Trophoblast cell (in vitro differentiated cells and primary cell): ENCODE data around the gene ICA1.

Source experiments
- DNase-seq, 2 donors: peaks; one replicate each; pipeline ENCODE4 v3.0.0-alpha.2; 2016
- H2AFZ ChIP-seq: 2 replicates; pipeline ENCODE4 v1.6.1; 2013; ENCODE audit warnings: low read length, moderate library complexity, mild to moderate bottlenecking; ENCODE audit not compliant: insufficient read depth, poor library complexity
- H2AK5ac ChIP-seq: 2 replicates; pipeline ENCODE4 v1.6.1; 2013; ENCODE audit warnings: mild to moderate bottlenecking, low read length
- H2BK120ac ChIP-seq: 2 replicates; pipeline ENCODE4 v1.6.1; 2013; ENCODE audit warnings: low read length, mild to moderate bottlenecking, moderate library complexity; ENCODE audit not compliant: insufficient read depth, poor library complexity
- H2BK12ac ChIP-seq: 2 replicates; pipeline ENCODE4 v1.6.1; 2013; ENCODE audit warnings: mild to moderate bottlenecking, low read length, moderate library complexity
- H2BK5ac ChIP-seq: 2 replicates; pipeline ENCODE4 v1.6.1; 2013; ENCODE audit warnings: low read length, low read depth, moderate library complexity, mild to moderate bottlenecking; ENCODE audit not compliant: poor library complexity
- H3K14ac ChIP-seq: 2 replicates; pipeline ENCODE4 v1.6.1; 2013; ENCODE audit warnings: mild to moderate bottlenecking, low read length
- H3K18ac ChIP-seq: 2 replicates; pipeline ENCODE4 v1.6.1; 2013; ENCODE audit warnings: mild to moderate bottlenecking, low read length
- H3K23ac ChIP-seq: 2 replicates; pipeline ENCODE4 v1.6.1; 2013; ENCODE audit warnings: low read length
- H3K27ac ChIP-seq: 2 replicates; pipeline ENCODE4 v1.5.1; 2013; ENCODE audit warnings: low read depth, mild to moderate bottlenecking, inconsistent platforms, low read length, moderate library complexity
- H3K27me3 ChIP-seq: 2 replicates; pipeline ENCODE4 v1.6.1; 2013; ENCODE audit warnings: inconsistent platforms, mild to moderate bottlenecking, low read length, moderate library complexity; ENCODE audit not compliant: insufficient read depth
- H3K36me3 ChIP-seq, 2 experiments: 1 replicate in 1 of 2; 2 replicates in 1 of 2; pipeline ENCODE4 v1.6.1; 2013; ENCODE audit warnings: low read length in 2 of 2, mild to moderate bottlenecking in 2 of 2, moderate library complexity in 1 of 2; ENCODE audit not compliant: insufficient read depth in 2 of 2, control insufficient read depth in 1 of 2
- H3K4ac ChIP-seq: 2 replicates; pipeline ENCODE4 v1.6.1; 2013; ENCODE audit warnings: low read depth, mild to moderate bottlenecking, low read length, moderate library complexity
- H3K4me1 ChIP-seq, 2 experiments: 1 replicate in 1 of 2; 2 replicates in 1 of 2; pipeline ENCODE4 v1.6.1; 2013; ENCODE audit warnings: low read length in 2 of 2, mild to moderate bottlenecking in 2 of 2, moderate library complexity in 1 of 2; ENCODE audit not compliant: insufficient read depth in 2 of 2, control insufficient read depth in 1 of 2
- H3K4me2 ChIP-seq: 2 replicates; pipeline ENCODE4 v1.6.1; 2013; ENCODE audit warnings: inconsistent platforms, mild to moderate bottlenecking, low read length, moderate library complexity
- H3K4me3 ChIP-seq: 2 replicates; pipeline ENCODE4 v1.5.1; 2013; ENCODE audit warnings: mild to moderate bottlenecking, low read depth, low read length, inconsistent platforms
- H3K79me1 ChIP-seq: one replicate; pipeline ENCODE4 v1.6.1; 2013; ENCODE audit warnings: low read length
- H3K79me2 ChIP-seq: 2 replicates; pipeline ENCODE4 v1.6.1; 2013; ENCODE audit warnings: low read length, mild to moderate bottlenecking; ENCODE audit not compliant: control insufficient read depth, insufficient read depth, poor library complexity
- H3K9ac ChIP-seq: 2 replicates; pipeline ENCODE4 v1.6.1; 2013; ENCODE audit warnings: mild to moderate bottlenecking, low read length
- H3K9me3 ChIP-seq: 2 replicates; pipeline ENCODE4 v1.6.1; 2013; ENCODE audit warnings: low read depth, mild to moderate bottlenecking, control low read depth, inconsistent platforms, low read length; ENCODE audit not compliant: insufficient read depth
- H4K12ac ChIP-seq: 2 replicates; pipeline ENCODE4 v1.6.1; 2013; ENCODE audit warnings: low read depth, mild to moderate bottlenecking, low read length, moderate library complexity
- H4K8ac ChIP-seq: 2 replicates; pipeline ENCODE4 v1.6.1; 2013; ENCODE audit warnings: low read depth, mild to moderate bottlenecking, low read length, moderate library complexity
- H4K91ac ChIP-seq: one replicate; pipeline ENCODE4 v1.6.1; 2013; ENCODE audit warnings: low read depth, mild to moderate bottlenecking, low read length, moderate library complexity
- WGBS: extraction: QIAGEN DNeasy Blood & Tissue Kit; methylation state at CpG from one replicate; pipeline ENCODE4 v1.1.7; 2013; ENCODE audit warnings: missing lambda C conversion rate; ENCODE audit not compliant: insufficient read length, insufficient coverage; ENCODE audit errors: extremely low coverage; 5-methylcytosine and 5-hydroxymethylcytosine counted together

The ICA1 gene

DNA sequence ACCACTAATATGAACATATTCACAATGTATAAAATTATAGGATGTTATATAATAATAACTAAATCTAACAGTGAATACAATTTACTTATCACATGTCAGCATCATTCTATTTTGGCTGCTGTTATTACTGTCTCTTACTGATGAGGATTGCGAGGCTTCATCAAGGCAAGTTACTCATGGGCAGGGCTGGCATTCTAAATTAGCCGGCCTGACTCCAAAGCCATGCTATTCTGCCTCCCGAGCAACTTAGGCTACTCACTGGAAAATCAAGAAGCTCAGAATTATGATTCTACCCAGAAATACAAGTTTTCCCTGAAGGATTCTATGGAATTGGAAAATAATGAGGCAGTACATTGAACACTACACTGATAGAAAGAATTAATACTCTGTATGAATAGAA is 101.7 kb downstream of the ICA1 start:
- Histone ChIP-seq H2BK12ac (no peak overlapping the region), H4K91ac (no peak overlapping the region), H3K9me3 (peaks cover 2% of the 10 kb centered on the region), H3K27ac (no peak overlapping the region), H3K79me1 (no peaks in the 10 kb centered on the region), H3K23ac (no peak overlapping the region), H3K79me2 (no peaks in the 10 kb centered on the region), H2BK5ac (no peak overlapping the region), H3K4me3 (no peak overlapping the region), H3K14ac (no peak overlapping the region), H3K36me3 (peaks cover 0 to 1% of the 10 kb centered on the region in 2 experiments), H3K9ac (no peak overlapping the region), H4K8ac (no peak overlapping the region), H2AK5ac (no peak overlapping the region), H3K27me3 (no peaks in the 10 kb centered on the region), H3K4me1 (no peaks in the 10 kb centered on the region), H2BK120ac (no peak overlapping the region), H4K12ac (no peak overlapping the region), H3K18ac (no peak overlapping the region), H3K4me2 (no peak overlapping the region), H3K4ac (no peak overlapping the region), H2AFZ (no peak overlapping the region)
- no CpG with 5 or more reads among the region's 3 CpGs for WGBS
- DNase-seq, result no peak

DNA sequence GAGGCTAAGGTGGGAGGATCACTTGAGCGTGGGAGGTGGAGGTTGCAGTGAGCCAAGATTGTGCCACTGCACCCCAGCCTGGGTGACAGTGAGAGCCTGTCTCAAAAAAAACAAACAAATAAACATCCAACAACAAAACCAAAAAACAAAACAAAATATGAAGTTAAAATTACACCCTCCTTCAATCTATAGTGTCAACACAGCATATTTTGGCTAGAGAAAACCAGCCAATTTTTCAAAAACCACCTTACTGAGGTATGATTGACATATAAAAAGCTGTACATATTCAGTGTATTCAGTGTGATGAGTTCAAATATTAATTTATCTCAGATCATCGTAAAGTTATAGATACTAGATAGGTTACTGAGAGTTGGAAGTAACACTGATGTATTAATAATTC is 102.4 kb downstream of the ICA1 start:
- Histone ChIP-seq H3K27ac (no peak overlapping the region), H3K4me3 (no peak overlapping the region), H3K4me2 (no peak overlapping the region), H3K14ac (no peak overlapping the region), H3K9me3 (peaks cover 2% of the 10 kb centered on the region), H2BK120ac (no peak overlapping the region), H3K18ac (no peak overlapping the region), H4K8ac (no peak overlapping the region), H2BK12ac (no peak overlapping the region), H4K12ac (no peak overlapping the region), H3K9ac (no peak overlapping the region), H3K4ac (no peak overlapping the region), H3K79me2 (no peaks in the 10 kb centered on the region), H3K79me1 (no peaks in the 10 kb centered on the region), H3K27me3 (no peaks in the 10 kb centered on the region), H2AK5ac (no peak overlapping the region), H2BK5ac (no peak overlapping the region), H3K23ac (no peak overlapping the region), H2AFZ (no peak overlapping the region), H3K4me1 (no peaks in the 10 kb centered on the region), H4K91ac (no peak overlapping the region), H3K36me3 (peaks cover 0 to 1% of the 10 kb centered on the region in 2 experiments)
- WGBS, result no CpG with 5 or more reads among the region's 2 CpGs
- no peak for DNase-seq

DNA sequence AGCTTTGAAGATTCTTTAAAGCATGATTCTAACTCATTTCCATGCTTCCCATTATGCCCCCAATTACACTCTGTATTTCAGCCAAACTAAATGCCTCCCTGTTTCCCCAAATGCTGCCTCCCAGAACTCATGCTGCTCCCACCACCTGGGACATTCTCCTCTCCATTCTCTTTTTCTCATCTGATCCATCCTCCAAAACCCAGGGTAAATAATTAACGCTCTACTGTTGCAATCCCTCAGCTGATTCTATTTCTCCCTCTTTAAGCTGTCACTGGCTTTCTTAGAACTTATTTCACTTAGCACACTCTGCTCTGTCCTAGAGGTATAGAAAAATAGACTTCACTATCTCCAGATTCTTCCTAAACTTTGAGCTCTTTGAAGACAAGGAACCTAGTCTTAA is 104.7 kb downstream of the ICA1 start:
- H2BK5ac ChIP-seq, result no peak overlapping the region
- no peaks in the 10 kb centered on the region for H3K4me1 ChIP-seq
- no peak overlapping the region for H2AFZ ChIP-seq
- H3K18ac ChIP-seq, result no peak overlapping the region
- H4K8ac ChIP-seq, result no peak overlapping the region
- H3K23ac ChIP-seq, result no peak overlapping the region
- H4K91ac ChIP-seq, result no peak overlapping the region
- no peak overlapping the region for H3K14ac ChIP-seq
- no peak overlapping the region for H3K27ac ChIP-seq
- H3K9ac ChIP-seq, result no peak overlapping the region
- H3K4me2 ChIP-seq, result no peak overlapping the region
- WGBS, result no CpG with 5 or more reads among the region's 1 CpG
- H2BK12ac ChIP-seq, result no peak overlapping the region
- H3K36me3 ChIP-seq, result peaks cover 0 to 1% of the 10 kb centered on the region in 2 experiments
- no peak overlapping the region for H2AK5ac ChIP-seq
- H3K9me3 ChIP-seq, result peaks cover 6% of the 10 kb centered on the region
- no peaks in the 10 kb centered on the region for H3K27me3 ChIP-seq
- no peaks in the 10 kb centered on the region for H3K79me2 ChIP-seq
- no peak for DNase-seq
- no peaks in the 10 kb centered on the region for H3K79me1 ChIP-seq
- no peak overlapping the region for H3K4me3 ChIP-seq
- no peak overlapping the region for H4K12ac ChIP-seq
- H2BK120ac ChIP-seq, result no peak overlapping the region
- H3K4ac ChIP-seq, result no peak overlapping the region

DNA sequence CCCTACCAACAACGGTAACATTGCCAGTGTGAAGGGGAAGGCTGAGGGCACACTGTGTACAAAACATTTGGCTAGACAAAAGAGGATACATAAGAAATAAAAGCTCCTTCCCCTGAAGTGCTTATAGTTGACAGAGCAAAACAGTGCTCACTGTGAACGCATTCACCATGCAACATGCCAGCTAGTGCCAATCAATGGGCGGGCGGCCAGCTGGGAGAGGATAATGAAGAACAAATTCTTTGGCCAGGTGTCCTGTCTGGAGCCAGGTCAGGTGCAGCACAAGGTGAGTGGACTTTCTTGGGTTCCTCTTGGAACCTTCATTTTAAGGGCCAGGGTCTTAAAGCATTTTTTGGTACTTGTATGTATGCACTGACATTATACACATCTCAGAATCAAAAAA is 106.1 kb downstream of the ICA1 start:
- Histone ChIP-seq H3K4me3 (no peak overlapping the region), H3K79me2 (no peaks in the 10 kb centered on the region), H3K4me2 (no peak overlapping the region), H4K8ac (no peak overlapping the region), H3K18ac (no peak overlapping the region), H3K79me1 (no peaks in the 10 kb centered on the region), H2BK12ac (no peak overlapping the region), H2BK120ac (no peak overlapping the region), H3K9ac (no peak overlapping the region), H4K91ac (no peak overlapping the region), H3K23ac (no peak overlapping the region), H3K36me3 (peaks cover 0 to 1% of the 10 kb centered on the region in 2 experiments), H3K4ac (no peak overlapping the region), H3K27me3 (no peaks in the 10 kb centered on the region), H3K14ac (no peak overlapping the region), H4K12ac (no peak overlapping the region), H2BK5ac (no peak overlapping the region), H3K27ac (no peak overlapping the region), H3K4me1 (no peaks in the 10 kb centered on the region), H3K9me3 (peaks cover 6% of the 10 kb centered on the region), H2AFZ (no peak overlapping the region), H2AK5ac (no peak overlapping the region)
- WGBS, result no CpG with 5 or more reads among the region's 4 CpGs
- no peak for DNase-seq
